Stimulated activated CD8-positive, alpha-beta memory T cell treated with anti-CD3 and anti-CD28 coated beads, Interleukin-7, amount 100 ng/mL, for 48 hours (primary cell): ENCODE results near the gene TCF12.

Experiments
- DNase-seq, 2 donors: peaks; one replicate each; pipeline ENCODE4 v3.0.0-alpha.2; 2020; ENCODE audit warnings: low read depth in 1 of 2; ENCODE audit errors: extremely low read depth in 1 of 2

The TCF12 gene

DNA sequence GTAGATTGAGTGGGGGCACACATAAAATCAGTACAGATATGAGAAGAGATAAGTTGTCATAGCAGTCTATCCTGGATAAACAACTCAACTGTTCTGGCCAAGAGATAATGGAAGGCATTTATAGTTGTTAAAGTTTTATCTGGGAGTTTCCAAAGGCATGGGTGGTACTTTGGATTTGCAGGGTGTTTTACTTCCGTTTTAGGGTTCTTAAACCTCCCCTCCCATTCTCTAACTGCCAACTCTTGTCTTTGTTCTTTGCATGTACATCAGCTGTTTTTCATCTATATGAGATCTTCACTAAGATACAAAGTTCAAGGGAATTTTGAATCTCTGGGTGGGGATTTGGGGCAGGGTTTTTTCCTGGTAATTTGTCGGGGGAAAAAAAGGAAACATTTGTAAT is 283.1 kb downstream of the TCF12 start:
- DNase-seq, result no peak

DNA sequence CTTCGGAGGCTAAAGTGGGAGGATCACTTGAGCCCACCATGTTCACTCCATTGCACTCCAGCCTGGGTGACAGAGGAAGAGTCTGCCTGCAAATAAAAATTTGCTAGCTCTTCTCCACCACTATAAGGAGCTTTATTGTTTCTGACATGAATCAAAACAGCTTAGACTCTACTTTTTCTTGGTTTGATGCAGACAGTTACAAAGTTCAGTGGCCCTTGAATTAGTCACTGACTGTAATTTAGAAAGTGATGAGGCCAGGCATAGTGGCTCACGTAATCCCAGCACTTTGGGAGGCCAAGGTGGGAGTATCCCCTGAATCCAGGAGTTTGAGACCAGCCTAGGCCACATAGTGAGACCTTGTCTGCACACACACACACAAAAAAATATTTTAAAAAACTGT is 285.5 kb downstream of the TCF12 start:
- no peak for DNase-seq

DNA sequence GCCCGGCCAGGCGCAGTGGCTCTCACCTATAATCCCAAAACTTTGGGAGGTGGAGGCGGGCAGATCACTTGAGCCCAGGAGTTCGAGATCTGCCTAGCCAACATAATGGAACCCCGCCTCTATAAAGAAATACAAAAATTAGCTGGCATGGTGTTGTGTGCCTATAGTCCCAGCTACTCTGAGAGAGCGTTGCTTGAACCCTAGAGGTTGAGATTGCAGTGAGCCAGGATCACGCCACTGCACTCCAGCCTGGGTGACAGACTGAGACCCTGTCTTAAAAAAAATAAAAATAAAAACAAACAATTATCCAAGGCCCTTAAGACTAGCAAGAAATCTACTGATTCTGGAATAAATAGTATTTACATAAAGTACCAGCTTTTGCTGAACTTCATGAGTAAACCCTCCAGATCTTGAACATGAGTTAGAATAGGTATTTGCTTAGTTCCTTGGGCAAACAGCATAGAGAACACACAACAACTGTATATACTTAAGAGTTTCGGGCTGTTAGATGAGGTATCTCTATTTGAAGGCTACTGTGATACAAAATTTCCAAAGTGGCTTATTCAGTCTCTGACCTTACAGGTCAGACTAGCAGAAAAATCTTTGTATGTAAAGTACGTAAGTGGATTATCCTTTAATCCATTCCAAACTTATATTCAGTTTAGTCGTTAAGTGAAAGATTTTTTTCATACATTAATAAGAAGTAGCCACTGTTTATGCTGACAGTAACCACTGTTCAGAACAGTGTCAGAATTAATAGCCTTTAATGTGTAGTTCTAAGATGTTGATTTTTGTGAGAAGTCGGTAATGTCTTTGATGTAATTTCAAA is 286.8 kb downstream of the TCF12 start:
- no peak for DNase-seq

DNA sequence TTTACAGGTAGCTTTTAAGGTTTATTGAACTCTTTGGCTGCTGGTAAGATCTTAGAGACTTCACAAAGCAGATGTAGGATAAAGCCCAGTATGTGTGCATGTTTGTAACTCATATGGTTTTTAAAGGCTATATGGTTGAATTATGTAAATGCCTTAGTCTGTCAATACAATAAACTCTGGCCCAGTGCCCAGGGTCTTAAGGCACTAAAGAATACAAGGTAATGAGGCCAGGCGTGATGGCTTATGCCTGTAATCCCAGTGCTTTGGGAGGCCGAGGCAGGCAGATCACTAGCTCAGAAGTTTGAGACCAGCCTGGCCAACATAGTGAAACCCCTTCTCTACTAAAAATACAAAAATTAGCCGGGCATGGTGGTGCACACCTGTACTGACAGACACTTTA is 287.6 kb downstream of the TCF12 start:
- no peak for DNase-seq

DNA sequence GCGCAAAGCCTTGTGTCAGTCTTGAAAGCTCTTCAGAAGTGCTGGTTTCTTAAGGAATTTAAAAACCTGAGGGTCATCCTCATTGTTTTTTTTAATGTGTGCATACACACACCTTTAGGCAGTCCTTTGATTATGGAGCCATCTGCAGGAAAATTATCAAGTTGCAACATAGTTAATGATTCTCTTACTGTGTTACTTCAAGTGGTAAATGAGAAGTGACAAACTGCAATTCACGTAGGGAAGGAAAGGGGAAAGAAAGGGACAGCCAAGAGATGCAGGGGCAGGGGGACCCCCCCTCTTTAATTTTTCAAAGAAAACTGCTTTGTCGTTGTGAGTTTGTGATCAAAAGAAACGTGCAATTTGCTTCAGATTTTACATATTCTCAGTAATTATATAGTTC is 295.4 kb downstream of the TCF12 start:
- no peak for DNase-seq

DNA sequence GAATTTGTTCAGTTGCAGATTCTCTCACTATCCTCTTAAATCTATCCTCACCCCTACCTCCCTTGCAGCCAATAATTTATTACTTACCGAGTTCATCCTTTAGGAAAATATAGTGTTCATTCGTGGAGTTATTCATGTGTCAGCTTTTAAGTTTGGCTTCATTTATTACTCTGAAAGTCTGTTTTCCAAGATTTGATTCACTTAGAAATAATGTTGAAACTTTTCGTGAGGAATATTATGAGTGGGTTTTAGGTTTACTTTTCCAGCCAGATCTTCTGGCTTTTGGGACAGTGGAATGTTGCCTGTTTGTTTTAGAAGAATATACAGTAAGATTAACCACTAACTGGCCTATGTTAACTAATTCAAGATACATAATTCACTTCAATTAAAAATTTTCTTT is 296.9 kb downstream of the TCF12 start:
- DNase-seq, result no peak

DNA sequence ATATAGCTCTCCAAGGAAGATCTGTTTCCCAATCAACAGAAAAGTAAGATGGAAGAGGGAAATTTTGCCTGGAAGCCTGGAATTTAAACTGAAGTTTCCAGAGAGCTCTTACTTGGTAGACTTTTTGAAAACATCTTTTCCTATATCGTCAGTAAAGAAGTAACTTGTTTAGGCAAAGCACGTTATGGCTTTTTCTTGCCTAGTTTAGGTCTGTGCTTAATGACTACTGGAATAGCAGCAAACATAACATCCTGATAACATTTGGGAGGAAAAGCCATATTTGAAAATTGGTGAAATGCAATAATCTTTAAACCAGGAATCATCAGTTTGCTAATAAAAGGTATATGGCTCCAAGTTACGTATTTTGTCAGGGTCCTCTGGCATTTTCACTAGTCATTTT is 297.4 kb downstream of the TCF12 start:
- no peak for DNase-seq

DNA sequence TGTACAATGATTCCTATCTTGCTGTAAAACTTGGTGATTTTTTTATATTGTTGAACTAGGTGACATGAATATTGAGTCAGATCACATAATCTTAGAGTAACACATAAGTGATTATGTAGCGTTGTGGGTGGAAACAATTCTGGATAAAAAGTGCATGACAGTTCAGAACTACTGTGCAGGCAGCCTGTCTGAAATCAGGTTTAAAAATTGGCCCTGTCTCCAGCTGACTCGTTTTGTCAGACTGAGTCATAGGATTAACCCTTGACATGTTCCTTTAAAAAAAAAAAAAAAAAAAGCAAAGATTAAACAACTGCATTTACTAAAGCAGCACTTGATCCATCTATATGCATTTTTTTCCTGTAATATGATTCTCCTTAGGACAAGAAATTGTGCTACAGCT is 297.8 kb downstream of the TCF12 start:
- DNase-seq, result no peak

DNA sequence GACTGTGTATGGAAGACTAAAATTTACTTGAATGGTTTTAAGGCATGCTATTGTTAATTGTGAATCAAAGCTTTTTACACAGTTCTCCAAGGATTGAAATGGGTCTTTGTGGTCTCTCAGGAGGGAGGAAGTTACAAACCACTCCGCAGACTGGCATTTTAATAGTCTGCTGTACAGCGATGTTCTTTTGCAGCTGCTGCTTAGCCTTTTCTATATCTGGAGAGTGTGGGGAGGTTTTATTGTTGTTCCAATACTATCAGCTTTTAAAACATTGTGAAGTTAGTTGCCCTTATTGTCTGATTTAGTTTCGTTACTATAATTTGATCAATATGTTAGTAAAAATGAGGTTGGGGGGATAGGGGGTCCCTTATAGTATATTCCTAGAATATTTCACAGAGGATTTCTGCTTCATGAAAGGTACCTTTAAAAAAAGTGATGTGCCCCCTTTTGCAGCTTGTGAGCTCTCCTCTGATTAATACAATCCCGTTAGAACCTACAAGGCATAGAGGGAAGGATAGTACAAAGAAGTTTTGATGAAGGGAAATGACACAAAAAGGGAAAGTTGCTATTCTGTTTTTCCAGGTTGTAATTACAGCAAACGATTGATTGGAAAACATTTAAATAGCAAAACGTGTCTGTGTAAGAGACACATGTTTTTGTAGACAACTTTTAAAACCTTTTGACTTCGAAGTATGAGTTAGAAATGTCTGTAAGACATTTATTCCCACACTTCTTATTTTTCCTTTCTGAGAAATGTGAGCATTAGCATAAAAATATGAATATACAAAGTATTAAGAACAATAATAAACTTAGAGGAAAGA is 299.5 kb downstream of the TCF12 start:
- DNase-seq, result no peak

DNA sequence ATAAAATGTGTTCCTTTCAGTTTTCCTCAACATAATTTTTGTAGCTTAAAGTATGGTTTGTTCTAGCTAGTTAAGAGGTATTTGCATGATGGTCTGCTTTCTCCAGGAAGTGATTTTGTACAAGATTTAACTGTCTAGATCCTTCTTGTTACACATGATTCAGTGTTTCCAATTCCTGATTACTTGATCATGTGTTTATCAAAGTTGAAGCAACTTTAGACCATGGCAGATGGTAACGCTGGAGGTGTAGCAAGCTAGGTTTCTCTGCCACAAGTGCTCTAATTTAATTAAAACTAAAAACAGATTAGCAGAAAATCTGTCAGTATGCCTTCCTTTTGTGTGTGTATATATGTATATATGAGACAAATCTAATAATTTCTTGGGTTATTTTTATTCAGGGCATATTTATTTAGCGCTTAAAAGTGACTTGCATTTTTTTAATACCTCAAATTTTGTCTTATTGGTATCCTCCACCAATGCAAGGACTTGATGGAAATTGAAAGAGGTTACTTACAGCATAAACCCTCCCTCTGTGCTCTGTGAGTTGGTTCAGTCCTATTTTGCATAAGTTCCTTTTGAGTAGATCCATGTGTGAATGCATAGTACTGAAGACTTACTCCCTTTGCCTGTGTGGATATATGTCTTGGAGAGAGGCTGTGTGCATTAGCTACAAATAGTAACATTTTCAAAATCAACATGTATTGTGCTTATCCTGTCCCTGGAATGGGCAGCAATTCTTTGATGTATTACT is 300.6 kb downstream of the TCF12 start:
- DNase-seq, result no peak

DNA sequence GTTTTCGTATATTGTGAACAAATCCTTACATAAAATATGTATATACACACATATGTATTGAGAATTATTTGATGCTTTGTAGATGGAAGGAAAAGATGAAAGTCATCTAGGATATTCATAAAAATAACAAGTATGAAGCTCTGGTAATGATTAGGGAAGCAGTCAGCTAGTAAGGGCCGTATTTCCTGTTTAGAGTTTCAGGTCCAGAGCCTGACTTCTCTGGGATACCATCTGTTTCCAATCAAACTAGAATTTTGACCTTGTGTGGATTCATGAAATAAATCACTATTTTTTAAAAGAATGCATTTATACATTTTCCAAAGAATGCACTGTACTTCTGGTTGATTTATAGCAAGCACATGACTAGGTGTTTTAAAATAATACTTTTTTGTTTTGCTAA is 301.8 kb downstream of the TCF12 start:
- no peak for DNase-seq

DNA sequence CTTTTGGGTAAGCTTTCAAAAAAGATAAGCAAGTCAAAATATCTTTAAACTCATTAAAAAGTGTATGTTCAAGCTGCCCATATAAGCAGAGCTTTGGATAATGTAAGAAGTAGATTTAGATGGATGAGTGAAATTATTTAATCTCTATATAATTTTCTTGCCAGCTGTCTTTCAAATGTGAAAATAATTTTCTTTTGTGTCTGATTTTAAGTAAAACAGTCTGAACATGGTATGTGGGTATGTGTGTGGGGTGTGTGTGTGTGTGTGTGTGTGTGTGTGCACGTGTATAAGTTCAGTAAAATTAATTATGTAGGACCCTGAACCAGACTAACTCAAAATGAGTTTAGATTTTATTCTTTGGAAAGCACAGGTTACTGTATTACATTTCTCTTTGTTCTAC is 302.7 kb downstream of the TCF12 start:
- no peak for DNase-seq

DNA sequence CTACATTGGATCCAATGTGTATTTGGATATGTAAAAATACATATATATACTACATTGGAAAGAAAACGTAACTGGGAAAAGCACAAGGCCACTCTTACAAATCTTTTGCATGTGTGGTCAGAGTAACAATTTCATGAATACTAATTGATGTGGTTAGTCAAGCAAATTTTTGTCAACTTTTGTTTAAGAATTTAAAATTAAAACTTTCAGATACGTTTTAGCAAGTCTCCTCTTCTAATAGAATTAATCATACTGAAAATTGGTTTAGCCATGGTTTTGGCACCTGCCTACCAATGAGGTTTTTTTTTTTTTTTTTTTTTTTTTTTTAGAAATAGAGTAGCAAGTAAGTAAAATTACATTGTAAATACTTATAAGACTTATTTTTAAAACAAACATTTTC is 304.9 kb downstream of the TCF12 start:
- DNase-seq, result no peak

DNA sequence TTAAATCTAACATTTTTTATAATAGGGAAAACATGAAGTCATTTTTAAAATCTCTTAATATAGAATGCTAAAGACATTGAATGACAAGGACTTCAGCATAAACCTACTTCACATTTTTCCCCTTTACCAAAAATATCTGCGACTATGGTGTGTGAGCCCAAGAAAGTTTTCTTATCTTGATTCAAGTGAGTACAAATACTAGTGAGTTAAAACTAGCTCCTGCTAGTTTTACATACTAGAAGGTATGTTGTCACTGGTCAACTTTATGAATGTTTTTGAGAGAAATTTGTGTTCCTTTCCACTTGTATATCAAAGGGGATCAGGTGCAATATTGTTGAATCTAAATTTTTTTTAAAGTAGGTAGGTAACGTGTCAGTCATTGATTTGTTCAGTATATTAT is 305.4 kb downstream of the TCF12 start:
- no peak for DNase-seq

DNA sequence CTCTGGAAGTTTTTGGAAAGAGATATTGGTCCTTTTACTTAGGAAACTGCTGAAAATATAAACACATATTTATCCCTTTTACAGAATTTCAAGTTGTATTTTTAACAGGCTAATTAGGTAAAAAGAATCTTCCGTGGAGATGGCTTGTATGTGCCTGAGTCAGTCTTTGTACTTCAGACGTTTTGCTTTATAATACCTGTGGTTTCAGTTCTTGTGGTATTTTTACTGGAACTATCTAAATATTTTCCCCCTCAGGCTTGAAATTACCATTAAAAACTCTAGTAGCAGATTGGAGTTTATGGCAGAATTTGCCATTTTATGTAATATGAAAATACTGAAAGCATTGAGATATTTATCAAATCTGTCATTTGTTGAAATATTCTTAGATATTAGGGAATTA is 306.2 kb downstream of the TCF12 start:
- DNase-seq, result no peak

DNA sequence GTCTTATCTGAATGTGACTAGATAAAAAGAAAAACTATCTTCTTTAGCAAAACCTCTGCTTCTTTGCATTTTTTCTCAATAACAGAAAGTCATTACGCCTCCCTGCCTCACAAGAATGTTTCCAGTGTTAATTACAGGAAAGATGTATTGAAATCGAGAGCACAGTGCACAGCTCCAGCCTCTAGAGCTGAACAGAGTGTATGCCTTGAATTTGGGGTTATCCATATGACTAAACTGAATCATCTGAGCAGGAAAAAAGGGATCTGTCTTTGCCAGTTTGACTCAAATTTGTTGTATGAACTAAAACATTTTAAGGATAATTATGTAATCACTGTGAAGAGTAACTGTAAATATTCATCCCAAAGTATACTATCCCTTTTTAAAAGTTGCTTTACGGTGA is 308.7 kb downstream of the TCF12 start:
- no peak for DNase-seq

DNA sequence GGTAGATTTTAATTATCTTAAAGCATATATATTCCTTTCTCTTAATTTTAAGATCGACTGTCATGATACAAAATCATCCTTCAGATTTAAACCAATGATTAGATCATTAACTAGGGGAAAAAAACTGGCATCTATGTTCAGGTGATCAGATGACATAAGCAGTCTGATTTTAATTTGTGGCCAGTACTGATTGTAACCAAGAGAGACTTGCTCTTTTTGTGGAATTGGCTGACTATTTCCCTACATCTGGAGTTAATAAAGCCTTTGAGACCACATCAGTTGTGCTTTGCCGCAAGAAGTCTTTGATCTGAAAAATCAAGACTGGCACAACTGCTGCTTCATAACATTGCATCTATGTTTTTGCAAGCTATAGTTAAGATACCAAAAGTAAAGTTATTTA is 309.5 kb downstream of the TCF12 start:
- DNase-seq, result no peak

DNA sequence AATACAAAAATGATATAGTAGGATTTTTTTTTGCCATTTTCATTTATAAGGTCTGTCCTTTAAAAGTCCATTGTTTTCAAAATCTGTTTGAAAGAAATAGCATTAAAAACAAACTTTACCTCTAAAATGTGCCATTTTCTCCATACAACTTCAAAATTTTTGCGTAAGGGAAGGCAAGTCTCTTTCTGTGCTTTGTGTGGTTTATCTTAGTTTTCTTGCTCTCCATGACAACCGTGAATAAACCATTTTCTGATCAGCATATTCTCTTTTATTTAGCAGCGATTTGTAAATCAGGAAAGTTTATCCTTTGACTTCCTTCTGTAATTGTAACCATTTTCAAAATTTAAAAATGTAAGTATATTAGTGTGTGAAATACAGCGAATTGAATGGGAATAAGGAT is 310.0 kb downstream of the TCF12 start:
- DNase-seq, result no peak

DNA sequence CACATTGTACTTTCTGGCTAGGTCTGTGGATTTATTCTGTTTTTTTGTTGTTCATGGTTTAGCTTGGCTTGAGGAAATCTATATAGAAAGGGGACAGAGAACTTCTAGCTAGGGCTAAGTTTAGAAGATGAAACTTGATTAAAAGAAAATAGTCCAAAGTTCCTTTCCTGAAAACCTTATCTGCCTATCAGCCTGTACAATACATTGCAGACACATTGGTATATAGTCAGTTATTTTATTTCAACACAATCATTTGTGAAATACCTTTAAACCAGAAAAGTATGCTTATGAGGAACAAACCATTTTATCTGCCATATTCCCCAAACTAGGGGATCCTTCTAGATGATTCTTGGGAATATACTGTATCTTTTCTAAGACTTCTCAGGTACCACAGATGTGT is 310.6 kb downstream of the TCF12 start:
- DNase-seq, result no peak

DNA sequence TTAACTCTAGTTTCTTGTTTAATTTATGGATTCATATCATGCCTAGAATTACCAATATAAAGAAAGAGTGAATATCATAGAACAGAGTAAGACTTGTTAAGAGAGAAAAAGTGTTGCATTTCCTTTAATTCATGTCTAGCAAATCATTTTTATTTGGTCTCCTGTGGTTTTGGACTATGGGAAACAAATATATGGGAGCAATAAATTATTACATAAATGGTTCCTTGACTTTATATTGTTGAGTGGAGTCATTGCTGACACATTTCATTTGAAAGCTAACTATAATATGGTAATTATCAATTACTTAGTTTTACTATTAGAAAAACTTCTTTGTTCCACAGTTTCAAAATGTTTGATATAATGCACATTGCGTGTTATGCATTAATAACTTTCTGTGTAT is 313.1 kb downstream of the TCF12 start:
- DNase-seq, result no peak

DNA sequence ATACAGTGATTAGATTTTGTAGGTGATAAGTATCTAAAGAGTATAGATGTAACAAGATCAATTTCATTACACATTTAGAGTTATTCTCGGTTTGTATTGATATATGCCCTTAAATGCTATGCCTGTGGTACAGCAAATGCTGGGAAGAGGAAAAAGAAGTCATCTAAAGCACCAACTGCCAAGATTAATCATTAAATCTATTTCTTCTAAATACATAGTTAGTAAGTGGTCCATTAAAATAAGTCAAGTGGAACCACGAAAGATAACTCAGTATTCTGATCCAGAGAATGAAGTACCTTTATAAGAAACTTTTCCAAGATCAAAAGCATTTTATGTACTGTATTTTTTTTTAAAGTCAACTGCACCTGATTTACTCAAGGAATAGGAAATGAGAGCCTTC is 315.7 kb downstream of the TCF12 start:
- no peak for DNase-seq

DNA sequence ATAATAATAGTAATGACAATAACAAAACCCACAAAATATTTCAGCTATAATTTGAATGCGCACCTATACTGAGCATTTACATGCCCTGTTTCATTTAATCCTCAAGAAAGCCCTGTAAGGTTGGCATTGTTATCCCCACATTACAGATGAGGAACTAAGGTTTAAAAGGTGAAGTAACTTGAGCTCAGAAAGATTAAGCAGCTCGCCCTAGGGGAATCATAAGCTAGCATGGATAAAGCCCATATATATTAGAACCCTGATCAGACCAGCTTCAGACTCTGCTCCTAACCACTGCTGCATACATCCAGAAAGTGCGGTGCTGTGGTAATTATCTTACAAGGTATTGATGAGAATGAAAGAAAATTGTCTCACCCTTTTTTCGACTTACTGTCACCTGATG is 316.7 kb downstream of the TCF12 start:
- no peak for DNase-seq
